ENCODE data around the gene AGRN.
"Not testable (repeated sequence)": the region's sequence is repeated elsewhere in the genome, so short reads cannot be mapped to it uniquely, and the experiment has no call there.

Gene AGRN

GRCh38 chr1:1072299-1072848 is 52.5 kb downstream of the AGRN start:
- POLR2A ChIA-PET = no interaction called here
- CTCF ChIA-PET = interaction anchor here (0.8 kb wide), 1 partner anchor 88 kb away, joined by 3 read pairs; no protein-coding TSS in a partner anchor
- TF ChIP-seq FOXM1 (IDR thresholded peaks at IDR 0.05; ENCODE audit: borderline replicate concordance) (no peak), TARDBP (IDR thresholded peaks at IDR 0.05) (no peak), HDGF (IDR thresholded peaks at IDR 0.05; ENCODE audit: borderline replicate concordance) (no peak)
- DNase-seq (ENCODE audit: extremely low spot score) = no peak

DNA sequence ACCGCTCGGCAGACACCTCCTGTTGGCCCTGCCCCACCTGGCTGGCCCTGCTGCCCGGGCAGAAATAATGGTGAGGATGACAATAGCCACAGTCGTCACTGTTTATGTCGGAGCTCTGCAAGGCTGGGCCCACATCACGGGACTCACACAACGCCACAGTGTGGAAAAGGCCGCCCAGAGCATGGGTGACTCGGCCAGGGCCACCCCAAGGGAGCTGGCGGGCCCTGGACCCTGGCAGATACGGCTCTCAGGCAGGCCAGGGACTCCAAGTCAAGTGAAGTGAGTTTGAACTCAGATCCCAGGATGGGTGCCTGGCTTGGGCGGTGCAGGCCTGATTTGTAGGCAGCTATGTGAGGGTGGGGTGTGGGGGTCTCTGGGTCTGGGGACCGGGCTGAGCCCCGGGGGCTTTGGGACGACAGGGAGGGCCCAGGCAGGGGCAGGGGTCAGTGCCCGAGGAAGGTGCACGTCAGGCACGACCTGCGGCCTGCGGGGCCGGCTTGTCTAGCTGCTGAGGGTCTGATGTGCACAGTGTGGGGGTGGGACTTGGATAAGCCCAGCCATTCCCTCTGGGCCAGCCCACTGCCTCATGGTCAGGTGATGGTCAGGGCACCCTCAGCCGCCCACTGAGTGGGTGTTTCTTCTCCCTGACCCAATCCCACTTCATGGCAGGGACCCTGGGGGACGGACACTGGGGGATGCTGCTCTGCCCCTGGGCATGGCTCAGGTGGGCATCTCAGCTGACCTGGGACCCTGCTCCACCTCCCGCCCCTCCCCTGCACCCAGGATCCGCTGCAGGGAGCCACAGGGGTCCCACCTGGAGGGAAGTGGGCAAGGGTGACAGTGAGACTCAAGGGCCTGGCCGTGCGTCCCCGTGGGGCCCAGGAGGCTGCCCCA is 53.2 kb downstream of the AGRN start:
- no peak for DNase-seq (ENCODE audit: extremely low spot score)
- POLR2A ChIA-PET = no interaction called here
- CTCF ChIA-PET = interaction anchor here (0.8 kb wide), 1 partner anchor 89 kb away, joined by 3 read pairs; no protein-coding TSS in a partner anchor
- TF ChIP-seq SP1 (IDR thresholded peaks at IDR 0.05) = no peak
- no peak for TF ChIP-seq CTBP1 (IDR thresholded peaks at IDR 0.05; ENCODE audit: borderline replicate concordance)
- TF ChIP-seq LEF1 (IDR thresholded peaks at IDR 0.05; ENCODE audit: borderline replicate concordance) = no peak
- TF ChIP-seq SUZ12 (IDR thresholded peaks at IDR 0.05) = no peak
- TF ChIP-seq, protein P1, sequence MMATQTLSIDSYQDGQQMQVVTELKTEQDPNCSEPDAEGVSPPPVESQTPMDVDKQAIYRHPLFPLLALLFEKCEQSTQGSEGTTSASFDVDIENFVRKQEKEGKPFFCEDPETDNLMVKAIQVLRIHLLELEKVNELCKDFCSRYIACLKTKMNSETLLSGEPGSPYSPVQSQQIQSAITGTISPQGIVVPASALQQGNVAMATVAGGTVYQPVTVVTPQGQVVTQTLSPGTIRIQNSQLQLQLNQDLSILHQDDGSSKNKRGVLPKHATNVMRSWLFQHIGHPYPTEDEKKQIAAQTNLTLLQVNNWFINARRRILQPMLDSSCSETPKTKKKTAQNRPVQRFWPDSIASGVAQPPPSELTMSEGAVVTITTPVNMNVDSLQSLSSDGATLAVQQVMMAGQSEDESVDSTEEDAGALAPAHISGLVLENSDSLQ (IDR thresholded peaks at IDR 0.05) = no peak
- TF ChIP-seq HDGF (IDR thresholded peaks at IDR 0.05; ENCODE audit: borderline replicate concordance) = no peak
- TF ChIP-seq FOXK2 (IDR thresholded peaks at IDR 0.05) = no peak
- TF ChIP-seq FOXM1 (IDR thresholded peaks at IDR 0.05; ENCODE audit: borderline replicate concordance) = no peak
- no peak for TF ChIP-seq ELF4 (IDR thresholded peaks at IDR 0.05)
- TF ChIP-seq TARDBP (IDR thresholded peaks at IDR 0.05) = no peak
- no peak for TF ChIP-seq NFRKB (IDR thresholded peaks at IDR 0.05)
- no peak for TF ChIP-seq ZNF384 (IDR thresholded peaks at IDR 0.05)
- TF ChIP-seq ARNT (IDR thresholded peaks at IDR 0.05) = no peak
- TF ChIP-seq BHLHE40 (IDR thresholded peaks at IDR 0.05; ENCODE audit: borderline replicate concordance) = no peak
- TF ChIP-seq FOXA1 (IDR thresholded peaks at IDR 0.05) = no peak
- no peak for TF ChIP-seq L3MBTL2 (conservative IDR thresholded peaks at IDR 0.05)

DNA sequence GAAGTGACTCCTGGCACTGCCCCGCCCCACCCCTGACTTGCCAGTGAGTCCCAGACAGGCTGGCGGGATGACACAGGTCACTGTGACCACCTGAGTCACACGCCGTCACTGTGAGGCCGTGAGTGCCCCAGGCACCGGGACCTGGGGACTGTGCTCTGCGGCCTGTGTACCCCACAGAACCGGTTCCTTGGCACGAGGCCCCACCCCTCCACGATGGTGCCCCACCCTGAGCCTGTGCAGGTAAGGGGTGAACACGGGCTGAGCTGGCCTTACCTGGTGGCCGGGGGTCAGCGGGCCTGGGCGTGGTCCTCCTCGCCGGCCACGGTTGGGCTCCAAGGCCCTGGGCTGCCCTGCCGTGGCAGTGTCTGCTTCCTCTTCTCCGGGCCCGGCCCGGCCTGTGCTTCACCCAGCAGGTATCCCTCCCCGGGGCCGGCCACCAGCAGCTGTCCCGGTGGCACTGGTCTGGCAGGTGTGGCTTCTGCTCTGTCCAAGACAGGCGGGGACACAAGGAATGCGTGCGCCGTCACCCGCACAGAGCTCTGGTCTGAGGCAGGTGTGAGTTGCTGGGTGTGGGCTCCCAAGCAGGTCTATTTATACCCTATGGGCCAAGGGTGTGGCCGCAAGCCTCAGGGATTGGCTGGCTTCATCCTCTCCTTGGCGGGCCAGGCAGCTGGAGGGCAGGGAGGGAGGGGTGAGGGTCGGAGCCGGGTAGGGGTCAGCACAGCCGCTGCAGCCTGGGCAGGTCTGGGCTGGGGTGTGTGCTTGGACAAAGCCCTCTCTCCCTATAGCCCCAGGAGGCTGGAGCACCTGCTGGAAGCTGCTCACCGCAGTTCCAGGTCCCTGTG is 54.0 kb downstream of the AGRN start, which contains the start of gene RNF223:
Gene RNF223, minus strand, starts transcription at position 564 of the 845 bp plus-strand sequence. CDS start 1,740 bp downstream, outside the sequence.
- TF ChIP-seq BHLHE40 (IDR thresholded peaks at IDR 0.05; ENCODE audit: borderline replicate concordance) = no peak
- no peak for TF ChIP-seq LEF1 (IDR thresholded peaks at IDR 0.05; ENCODE audit: borderline replicate concordance)
- TF ChIP-seq, protein P1 (IDR thresholded peaks at IDR 0.05) = no peak
- no peak for TF ChIP-seq FOXK2 (IDR thresholded peaks at IDR 0.05)
- no peak for TF ChIP-seq ELF4 (IDR thresholded peaks at IDR 0.05)
- ChIA-PET CTCF (interaction anchor here (1.0 kb wide), 1 partner anchor 10 kb away, joined by 4 read pairs; no protein-coding TSS in a partner anchor), POLR2A (no interaction called here)
- no peak for DNase-seq (ENCODE audit: extremely low spot score)

DNA sequence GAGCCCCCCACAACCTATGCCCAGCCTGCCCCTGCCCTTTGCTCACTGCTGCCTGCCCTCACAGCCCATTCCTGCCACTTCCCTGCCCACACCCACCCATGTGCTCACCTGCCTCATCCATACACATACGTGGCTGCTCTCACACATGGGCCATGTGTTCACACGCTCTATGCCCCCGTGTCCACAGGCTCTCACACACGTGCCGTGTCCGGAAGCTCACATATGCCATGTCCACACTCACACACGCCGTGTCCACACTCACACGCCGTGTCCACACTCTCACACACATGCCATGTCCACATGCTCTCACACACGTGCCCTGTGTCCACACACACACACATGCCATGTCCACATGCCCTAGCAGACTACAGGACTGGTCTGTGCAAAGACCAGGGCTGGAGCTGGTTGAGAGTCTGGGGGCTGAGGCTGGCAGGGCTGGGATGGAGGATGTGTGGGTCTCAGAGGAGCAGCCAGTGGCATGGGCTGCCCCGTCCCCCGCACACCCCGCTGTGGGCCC is 54.8 kb downstream of the AGRN start:
- POLR2A ChIA-PET = no interaction called here
- TF ChIP-seq FOXA1 (IDR thresholded peaks at IDR 0.05) (no peak), SP1 (IDR thresholded peaks at IDR 0.05) (no peak), ELF4 (IDR thresholded peaks at IDR 0.05) (no peak), ARNT (IDR thresholded peaks at IDR 0.05) (no peak), ZNF384 (IDR thresholded peaks at IDR 0.05) (no peak), L3MBTL2 (conservative IDR thresholded peaks at IDR 0.05) (no peak), NFRKB (IDR thresholded peaks at IDR 0.05) (no peak)
- CTCF ChIA-PET = interaction anchor here (1.0 kb wide), 1 partner anchor 11 kb away, joined by 4 read pairs; no protein-coding TSS in a partner anchor
- no peak for DNase-seq (ENCODE audit: extremely low spot score)

- CTCF ChIA-PET = no interaction called here
Measured at GRCh38 chr1:1075148-1075935, 55.4 kb downstream of the AGRN start.

GRCh38 chr1:1077396-1077795 is 57.5 kb downstream of the AGRN start:
- CTCF ChIA-PET; POLR2A ChIA-PET; DNase-seq (ENCODE audit: extremely low spot score): not testable (repeated sequence)

More at GRCh38 chr1:1075148-1075935, 55.4 kb downstream of the AGRN start:
- DNase-seq (ENCODE audit: extremely low spot score) = no peak
- POLR2A ChIA-PET = no interaction called here
- no peak for TF ChIP-seq LEF1 (IDR thresholded peaks at IDR 0.05; ENCODE audit: borderline replicate concordance)
- TF ChIP-seq FOXM1 (IDR thresholded peaks at IDR 0.05; ENCODE audit: borderline replicate concordance) = no peak
- TF ChIP-seq ARNT (IDR thresholded peaks at IDR 0.05) = no peak
- no peak for TF ChIP-seq SUZ12 (IDR thresholded peaks at IDR 0.05)
- TF ChIP-seq SP1 (IDR thresholded peaks at IDR 0.05) = no peak
- no peak for TF ChIP-seq TARDBP (IDR thresholded peaks at IDR 0.05)
- no peak for TF ChIP-seq ELF4 (IDR thresholded peaks at IDR 0.05)
- no peak for TF ChIP-seq FOXA1 (IDR thresholded peaks at IDR 0.05)
